Activated CD4-positive, alpha-beta T cell treated with anti-CD3 and anti-CD28 coated beads, Interleukin-2, Interleukin-6, amounts not matched to agents 100 ng/mL and 50 ng/mL, durations not matched to agents 16 hours and 8 hours (primary cell): ENCODE data around the gene PPM1N.

Source experiments
- DNase-seq: peaks from one replicate; pipeline ENCODE4 v3.0.0-alpha.2; 2020

Gene PPM1N

GRCh38 chr19:45542234-45542668 lies 44.0 kb downstream of the PPM1N start:
- no peak for DNase-seq

DNA sequence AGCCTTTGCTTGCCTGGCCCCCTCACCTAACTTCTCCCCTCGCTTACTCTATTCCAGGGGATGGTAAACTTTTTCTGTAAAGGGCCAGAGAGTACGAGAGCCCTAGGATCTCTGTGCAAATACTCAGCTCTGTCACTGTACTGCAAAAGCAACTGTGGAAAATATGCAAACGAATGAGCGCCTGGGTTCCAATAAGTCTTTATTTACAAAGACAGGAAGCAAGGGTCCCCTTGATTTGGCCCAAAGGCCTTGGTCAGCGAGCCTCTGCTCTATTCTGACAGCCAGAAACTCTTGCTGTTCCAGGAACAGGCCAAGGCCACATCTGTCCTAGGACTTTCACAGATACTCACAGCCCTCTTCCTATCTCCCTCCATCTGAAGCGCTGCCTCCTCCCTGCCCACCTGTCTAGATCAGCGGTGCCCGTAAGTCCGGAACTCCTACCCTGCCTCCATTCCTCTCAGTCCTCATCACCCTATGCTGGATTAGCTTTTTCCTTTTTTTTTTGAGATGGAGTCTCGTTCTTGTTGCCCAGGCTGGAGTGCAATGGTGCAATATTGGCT lies 49.0 kb downstream of the PPM1N start:
- no peak for DNase-seq

GRCh38 chr19:45547965-45548609 lies 49.8 kb downstream of the PPM1N start:
- DNase-seq: no peak
